K562 (cell line): ENCODE data around the gene TRAPPC12.

Source experiments
- FIP1L1 ChIP-seq: fragments of 200-400 bp; formaldehyde crosslinking; IDR thresholded peaks from 2 replicates; pipeline ENCODE4 v1.6.1; 2018; ENCODE audit warnings: mild to moderate bottlenecking, low read depth, low read length; ENCODE audit not compliant: poor library complexity, severe bottlenecking
- FOXK1 ChIP-seq: sonication (generic); formaldehyde crosslinking; IDR thresholded peaks from 2 replicates; pipeline ENCODE4 v1.8.0; 2022; ENCODE audit warnings: missing genetic modification reagents, mild to moderate bottlenecking, borderline replicate concordance
- SP1 ChIP-seq: sonication (generic); formaldehyde crosslinking; IDR thresholded peaks from 2 replicates; pipeline ENCODE4 v1.8.1; 2022; ENCODE audit warnings: mild to moderate bottlenecking, missing genetic modification reagents
- ZNF696 ChIP-seq: fragments of 250-450 bp; sonication (Bioruptor Pico); conservative IDR thresholded peaks from 2 replicates; pipeline ENCODE4 v1.4.0; 2020; ENCODE audit warnings: mild to moderate bottlenecking, moderate library complexity
- TF ChIP-seq, protein P1 (sequence below): IDR thresholded peaks from 2 replicates; pipeline ENCODE4 v1.6.1; 2012; ENCODE audit warnings: low read depth, low read length, improper control_type of control experiment, borderline replicate concordance
- TF ChIP-seq, protein P2 (sequence below), 2 experiments: fragments of 450-650 bp; formaldehyde crosslinking in 1 of 2; IDR thresholded peaks; 2 replicates each; pipeline versions ENCODE4 v1.4.0 to v1.6.1; 2014 to 2020; ENCODE audit warnings: mild to moderate bottlenecking in 2 of 2, borderline replicate concordance in 1 of 2, low read depth in 1 of 2
- TF ChIP-seq, protein P3 (sequence below): sonication (generic); formaldehyde crosslinking; IDR thresholded peaks from 2 replicates; pipeline ENCODE4 v1.8.1; 2023; ENCODE audit warnings: mild to moderate bottlenecking, missing genetic modification reagents
- TF ChIP-seq, protein P4 (sequence below), 3 experiments: IDR thresholded peaks in 2 of 3; conservative IDR thresholded peaks in 1 of 3; 2 replicates each; pipeline ENCODE4 v1.5.1; 2011 to 2012; ENCODE audit warnings: low read length in 3 of 3, mild to moderate bottlenecking in 3 of 3, control low read depth in 2 of 3, improper control_type of control experiment in 1 of 3, inconsistent platforms in 1 of 3, low read depth in 1 of 3, mixed read lengths in 1 of 3, moderate library complexity in 1 of 3; ENCODE audit not compliant: insufficient read depth in 2 of 3

DNA sequence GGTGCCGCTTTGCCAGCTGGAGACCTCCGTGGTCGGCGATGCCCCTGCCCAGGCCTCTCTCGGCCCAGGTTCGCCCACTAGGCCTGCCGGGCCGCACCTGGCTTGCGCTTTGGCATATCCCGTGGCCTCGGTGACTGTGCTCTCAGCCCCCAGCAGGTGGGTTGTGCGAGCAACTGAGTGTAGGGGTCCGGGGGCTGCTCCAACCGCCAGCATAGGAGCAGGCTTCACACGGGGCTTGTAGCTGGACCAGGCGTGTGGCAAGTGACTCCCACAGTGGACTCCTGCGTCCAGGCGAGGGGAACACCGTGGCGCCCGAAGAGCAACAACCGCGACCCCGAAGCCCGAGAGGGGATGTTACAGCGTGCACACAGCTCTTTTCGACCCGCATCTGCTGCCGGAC lies 9.7 kb downstream of the TRAPPC12 start:
- no peak for TF ChIP-seq SP1 (CRISPR knock-in tag)
- TF ChIP-seq, protein P1, sequence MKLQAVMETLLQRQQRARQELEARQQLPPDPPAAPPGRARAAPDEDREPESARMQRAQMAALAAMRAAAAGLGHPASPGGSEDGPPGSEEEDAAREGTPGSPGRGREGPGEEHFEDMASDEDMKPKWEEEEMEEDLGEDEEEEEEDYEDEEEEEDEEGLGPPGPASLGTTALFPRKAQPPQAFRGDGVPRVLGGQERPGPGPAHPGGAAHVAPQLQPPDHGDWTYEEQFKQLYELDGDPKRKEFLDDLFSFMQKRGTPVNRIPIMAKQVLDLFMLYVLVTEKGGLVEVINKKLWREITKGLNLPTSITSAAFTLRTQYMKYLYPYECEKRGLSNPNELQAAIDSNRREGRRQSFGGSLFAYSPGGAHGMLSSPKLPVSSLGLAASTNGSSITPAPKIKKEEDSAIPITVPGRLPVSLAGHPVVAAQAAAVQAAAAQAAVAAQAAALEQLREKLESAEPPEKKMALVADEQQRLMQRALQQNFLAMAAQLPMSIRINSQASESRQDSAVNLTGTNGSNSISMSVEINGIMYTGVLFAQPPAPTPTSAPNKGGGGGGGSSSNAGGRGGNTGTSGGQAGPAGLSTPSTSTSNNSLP: no peak
- TF ChIP-seq FOXK1: no peak
- no peak for TF ChIP-seq FIP1L1
- TF ChIP-seq, protein P2, sequence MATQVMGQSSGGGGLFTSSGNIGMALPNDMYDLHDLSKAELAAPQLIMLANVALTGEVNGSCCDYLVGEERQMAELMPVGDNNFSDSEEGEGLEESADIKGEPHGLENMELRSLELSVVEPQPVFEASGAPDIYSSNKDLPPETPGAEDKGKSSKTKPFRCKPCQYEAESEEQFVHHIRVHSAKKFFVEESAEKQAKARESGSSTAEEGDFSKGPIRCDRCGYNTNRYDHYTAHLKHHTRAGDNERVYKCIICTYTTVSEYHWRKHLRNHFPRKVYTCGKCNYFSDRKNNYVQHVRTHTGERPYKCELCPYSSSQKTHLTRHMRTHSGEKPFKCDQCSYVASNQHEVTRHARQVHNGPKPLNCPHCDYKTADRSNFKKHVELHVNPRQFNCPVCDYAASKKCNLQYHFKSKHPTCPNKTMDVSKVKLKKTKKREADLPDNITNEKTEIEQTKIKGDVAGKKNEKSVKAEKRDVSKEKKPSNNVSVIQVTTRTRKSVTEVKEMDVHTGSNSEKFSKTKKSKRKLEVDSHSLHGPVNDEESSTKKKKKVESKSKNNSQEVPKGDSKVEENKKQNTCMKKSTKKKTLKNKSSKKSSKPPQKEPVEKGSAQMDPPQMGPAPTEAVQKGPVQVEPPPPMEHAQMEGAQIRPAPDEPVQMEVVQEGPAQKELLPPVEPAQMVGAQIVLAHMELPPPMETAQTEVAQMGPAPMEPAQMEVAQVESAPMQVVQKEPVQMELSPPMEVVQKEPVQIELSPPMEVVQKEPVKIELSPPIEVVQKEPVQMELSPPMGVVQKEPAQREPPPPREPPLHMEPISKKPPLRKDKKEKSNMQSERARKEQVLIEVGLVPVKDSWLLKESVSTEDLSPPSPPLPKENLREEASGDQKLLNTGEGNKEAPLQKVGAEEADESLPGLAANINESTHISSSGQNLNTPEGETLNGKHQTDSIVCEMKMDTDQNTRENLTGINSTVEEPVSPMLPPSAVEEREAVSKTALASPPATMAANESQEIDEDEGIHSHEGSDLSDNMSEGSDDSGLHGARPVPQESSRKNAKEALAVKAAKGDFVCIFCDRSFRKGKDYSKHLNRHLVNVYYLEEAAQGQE (IDR thresholded peaks at IDR 0.05; ENCODE audit: borderline replicate concordance): no peak
- TF ChIP-seq, protein P2 (CRISPR knock-in tag; IDR thresholded peaks at IDR 0.05; ENCODE audit: low read depth): no peak
- TF ChIP-seq, protein P3, sequence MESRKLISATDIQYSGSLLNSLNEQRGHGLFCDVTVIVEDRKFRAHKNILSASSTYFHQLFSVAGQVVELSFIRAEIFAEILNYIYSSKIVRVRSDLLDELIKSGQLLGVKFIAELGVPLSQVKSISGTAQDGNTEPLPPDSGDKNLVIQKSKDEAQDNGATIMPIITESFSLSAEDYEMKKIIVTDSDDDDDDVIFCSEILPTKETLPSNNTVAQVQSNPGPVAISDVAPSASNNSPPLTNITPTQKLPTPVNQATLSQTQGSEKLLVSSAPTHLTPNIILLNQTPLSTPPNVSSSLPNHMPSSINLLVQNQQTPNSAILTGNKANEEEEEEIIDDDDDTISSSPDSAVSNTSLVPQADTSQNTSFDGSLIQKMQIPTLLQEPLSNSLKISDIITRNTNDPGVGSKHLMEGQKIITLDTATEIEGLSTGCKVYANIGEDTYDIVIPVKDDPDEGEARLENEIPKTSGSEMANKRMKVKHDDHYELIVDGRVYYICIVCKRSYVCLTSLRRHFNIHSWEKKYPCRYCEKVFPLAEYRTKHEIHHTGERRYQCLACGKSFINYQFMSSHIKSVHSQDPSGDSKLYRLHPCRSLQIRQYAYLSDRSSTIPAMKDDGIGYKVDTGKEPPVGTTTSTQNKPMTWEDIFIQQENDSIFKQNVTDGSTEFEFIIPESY (CRISPR knock-in tag): no peak
- TF ChIP-seq, protein P4, sequence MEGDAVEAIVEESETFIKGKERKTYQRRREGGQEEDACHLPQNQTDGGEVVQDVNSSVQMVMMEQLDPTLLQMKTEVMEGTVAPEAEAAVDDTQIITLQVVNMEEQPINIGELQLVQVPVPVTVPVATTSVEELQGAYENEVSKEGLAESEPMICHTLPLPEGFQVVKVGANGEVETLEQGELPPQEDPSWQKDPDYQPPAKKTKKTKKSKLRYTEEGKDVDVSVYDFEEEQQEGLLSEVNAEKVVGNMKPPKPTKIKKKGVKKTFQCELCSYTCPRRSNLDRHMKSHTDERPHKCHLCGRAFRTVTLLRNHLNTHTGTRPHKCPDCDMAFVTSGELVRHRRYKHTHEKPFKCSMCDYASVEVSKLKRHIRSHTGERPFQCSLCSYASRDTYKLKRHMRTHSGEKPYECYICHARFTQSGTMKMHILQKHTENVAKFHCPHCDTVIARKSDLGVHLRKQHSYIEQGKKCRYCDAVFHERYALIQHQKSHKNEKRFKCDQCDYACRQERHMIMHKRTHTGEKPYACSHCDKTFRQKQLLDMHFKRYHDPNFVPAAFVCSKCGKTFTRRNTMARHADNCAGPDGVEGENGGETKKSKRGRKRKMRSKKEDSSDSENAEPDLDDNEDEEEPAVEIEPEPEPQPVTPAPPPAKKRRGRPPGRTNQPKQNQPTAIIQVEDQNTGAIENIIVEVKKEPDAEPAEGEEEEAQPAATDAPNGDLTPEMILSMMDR (IDR thresholded peaks at IDR 0.05 in 2 of 3, conservative IDR thresholded peaks at IDR 0.05 in 1 of 3; ENCODE audit: insufficient read depth in 2 of 3, low read depth in 1 of 3, low read length in 3 of 3): no peak
- no peak for TF ChIP-seq ZNF696 (CRISPR knock-in tag)
